Measurements from ENCODE around the gene CCDC71. TPM values are rescaled to one million over a fixed set of nuclear protein-coding genes. Genes with fewer than 3 reads are reported as not detected.

Gene CCDC71
- total and polyA plus RNA-seq, 9 of the 15 experiments (the other 6 are each of a cell fraction or from before 2014, with no cell fraction given): 0.13 to 19.3 (median 14.3) TPM

- no peaks in the 10 kb centered on the region for H3K36me3 ChIP-seq (ENCODE audit: control insufficient read depth, insufficient read depth, low read length)
- no peak overlapping the region for H3K4me2 ChIP-seq (ENCODE audit: insufficient read depth, low read length)
- ChIA-PET CTCF (ENCODE audit: low intra/inter-chr PET ratio) (no interaction called here), POLR2A (interaction anchor here (0.7 kb wide), 1 partner anchor 8 kb away, joined by 3 read pairs; no protein-coding TSS in a partner anchor)
- no peaks in the 10 kb centered on the region for H3K9me1 ChIP-seq (ENCODE audit: control insufficient read depth, insufficient read depth, low read length)
- no peaks in the 10 kb centered on the region for H4K20me1 ChIP-seq (replicated peaks; ENCODE audit: control insufficient read depth, insufficient read depth, low read length)
- peaks cover 1% of the 10 kb centered on the region; the same call in 1 of the 2 replicates for H3K9me3 ChIP-seq (replicated peaks; ENCODE audit: control insufficient read depth, insufficient read depth, low read depth, low read length)
- intact Hi-C loops (cut with micrococcal nuclease) (no loop called here), in situ Hi-C loops (cut with MboI) (no loop called here)
- H3K9ac ChIP-seq (ENCODE audit: insufficient read depth in 1 of 2, low read depth in 2 of 2, low read length in 2 of 2): no peak overlapping the region
- DNase-seq (ENCODE audit: extremely low read depth in 1 of 4, low spot score in 3 of 4) (no peak), ATAC-seq (no peak), FAIRE-seq (no peak)
- BruUV-seq (replicated peaks): no TSS peak
- peaks cover 0 to 4% of the 10 kb centered on the region in 2 experiments; a peak in 3 of 5 replicates for H3K4me1 ChIP-seq (replicated peaks in 1 of 2; ENCODE audit: control insufficient read depth in 2 of 2, insufficient read depth in 2 of 2, low read length in 2 of 2)
- H3K79me2 ChIP-seq (ENCODE audit: control insufficient read depth, insufficient read depth, low read length): no peaks in the 10 kb centered on the region
- H3K27me3 ChIP-seq (ENCODE audit: control insufficient read depth in 2 of 2, insufficient read depth in 2 of 2, low read length in 2 of 2): no peaks in the 10 kb centered on the region
- H3K4me3 ChIP-seq: no peak overlapping the region
- no peak for TF ChIP-seq BCOR (IDR thresholded peaks at IDR 0.05)
- H2AFZ ChIP-seq (ENCODE audit: low read depth, low read length): no peak overlapping the region
- WGBS (ENCODE audit: insufficient coverage, low coverage, missing lambda C conversion rate): 45% methylated on average over 9 of the region's 15 CpGs
- H3K27ac ChIP-seq (ENCODE audit: extremely low read depth, low read depth, low read length): no peak overlapping the region
These were observed 47.4 kb upstream of the CCDC71 start for GRCh38 chr3:49213541-49213943.

- Histone ChIP-seq H3K4me2 (ENCODE audit: insufficient read depth, low read length) (no peak overlapping the region), H3K9me1 (ENCODE audit: control insufficient read depth, insufficient read depth, low read length) (no peaks in the 10 kb centered on the region), H3K9ac (ENCODE audit: insufficient read depth in 1 of 2, low read depth in 2 of 2, low read length in 2 of 2) (no peak overlapping the region), H3K79me2 (ENCODE audit: control insufficient read depth, insufficient read depth, low read length) (no peaks in the 10 kb centered on the region), H3K36me3 (ENCODE audit: control insufficient read depth, insufficient read depth, low read length) (no peaks in the 10 kb centered on the region), H3K27me3 (ENCODE audit: control insufficient read depth in 2 of 2, insufficient read depth in 2 of 2, low read length in 2 of 2) (no peaks in the 10 kb centered on the region), H3K4me1 (replicated peaks in 1 of 2; ENCODE audit: control insufficient read depth in 2 of 2, insufficient read depth in 2 of 2, low read length in 2 of 2) (peaks cover 0 to 7% of the 10 kb centered on the region in 2 experiments; a peak in 1 of 5 replicates), H3K4me3 (no peak overlapping the region), H2AFZ (ENCODE audit: low read depth, low read length) (no peak overlapping the region), H3K27ac (ENCODE audit: extremely low read depth, low read depth, low read length) (no peak overlapping the region), H3K9me3 (replicated peaks; ENCODE audit: control insufficient read depth, insufficient read depth, low read depth, low read length) (no peaks in the 10 kb centered on the region), H4K20me1 (replicated peaks; ENCODE audit: control insufficient read depth, insufficient read depth, low read length) (no peaks in the 10 kb centered on the region)
- CTCF ChIA-PET (ENCODE audit: low intra/inter-chr PET ratio): no interaction called here
- intact Hi-C loops (cut with micrococcal nuclease): no loop called here
- 43% methylated on average over 5 of the region's 15 CpGs for WGBS (ENCODE audit: insufficient coverage, low coverage, missing lambda C conversion rate)
- no TSS peak for BruUV-seq (replicated peaks)
- no peak for FAIRE-seq
- DNase-seq (ENCODE audit: extremely low read depth in 1 of 4, low spot score in 3 of 4): no peak
- ATAC-seq: no peak
- POLR2A ChIA-PET: interaction anchor here (0.5 kb wide), 1 partner anchor 106 kb away, joined by 3 read pairs; the partner anchor contains the start of gene QRICH1
- in situ Hi-C loops (cut with MboI): no loop called here
- no peak for TF ChIP-seq RREB1 (CRISPR knock-in tag; IDR thresholded peaks at IDR 0.05)
- no peak for TF ChIP-seq TRIM28 (IDR thresholded peaks at IDR 0.05)
- no peak for TF ChIP-seq EGR1 (conservative IDR thresholded peaks at IDR 0.05)
- TF ChIP-seq YY1 (IDR thresholded peaks at IDR 0.05; ENCODE audit: borderline replicate concordance in 1 of 3, control insufficient read depth in 1 of 3, extremely low read depth in 1 of 3, insufficient read depth in 3 of 3, insufficient read length in 1 of 3, insufficient replicate concordance in 2 of 3, low read depth in 1 of 3, low read length in 2 of 3): no peak
- no peak for TF ChIP-seq ZNF76 (CRISPR knock-in tag; IDR thresholded peaks at IDR 0.05; ENCODE audit: borderline replicate concordance)
- TF ChIP-seq HDAC1 (IDR thresholded peaks at IDR 0.05): no peak
- no peak for TF ChIP-seq HINFP (tag; conservative IDR thresholded peaks at IDR 0.05; ENCODE audit: low read depth)
These were observed 33.8 kb upstream of the CCDC71 start for GRCh38 chr3:49199900-49200281.
